ENCODE data around the gene STX1A.

STX1A gene

GRCh38 chr7:73718905-73719805 is at the start of gene STX1A:
STX1A (minus strand) TSS chr7:73719669; CDS start chr7:73719631, 38 bp downstream.
- peak; percentile 55 for DNase-seq

- no peak for DNase-seq
These were observed 49.4 kb upstream of the STX1A start for GRCh38 chr7:73768641-73769480.

- DNase-seq, result no peak
These were observed 47.2 kb upstream of the STX1A start for GRCh38 chr7:73766556-73767229.

- DNase-seq, result no peak
These were observed 43.2 kb upstream of the STX1A start for GRCh38 chr7:73762659-73762999.

- no peak for DNase-seq
These were observed 42.6 kb upstream of the STX1A start for GRCh38 chr7:73761854-73762658.

GRCh38 chr7:73758581-73759138 is 39.2 kb upstream of the STX1A start:
- DNase-seq, result no peak

GRCh38 chr7:73749931-73750776 is 30.7 kb upstream of the STX1A start:
- DNase-seq, result no peak

- no peak for DNase-seq
These were observed 26.9 kb upstream of the STX1A start for GRCh38 chr7:73746378-73746777.

- peak; percentile 95 for DNase-seq
These were observed 23.5 kb upstream of the STX1A start for GRCh38 chr7:73742753-73743641.

- DNase-seq, result no peak
These were observed 22.9 kb upstream of the STX1A start for GRCh38 chr7:73742338-73742752.

GRCh38 chr7:73741600-73741999 is 22.1 kb upstream of the STX1A start:
- no peak for DNase-seq

- no peak for DNase-seq
These were observed 21.3 kb upstream of the STX1A start for GRCh38 chr7:73740771-73741170.

- DNase-seq, result no peak
These were observed 20.7 kb upstream of the STX1A start for GRCh38 chr7:73740212-73740611.

- DNase-seq, result no peak
These were observed 19.9 kb upstream of the STX1A start for GRCh38 chr7:73739387-73739767.

GRCh38 chr7:73738612-73739386 is 19.3 kb upstream of the STX1A start, which contains the start of gene ABHD11:
ABHD11 (minus strand) TSS chr7:73738802; CDS start chr7:73738770, 32 bp downstream.
- DNase-seq, result peak; percentile 95

GRCh38 chr7:73738220-73738611 is 18.7 kb upstream of the STX1A start:
- DNase-seq, result peak; percentile 15

- no peak for DNase-seq
These were observed 18.2 kb upstream of the STX1A start for GRCh38 chr7:73737491-73738219.

GRCh38 chr7:73736885-73737284 is 17.4 kb upstream of the STX1A start:
- DNase-seq, result no peak

Data from NCI-H774 (cell line).